ENCODE measurements around the gene RB1. TPM values are rescaled to one million over a fixed set of nuclear protein-coding genes. Genes with fewer than 3 reads are reported as not detected.

RB1 gene
- total RNA-seq, 1 experiment from 2014 or later, result 36.7 TPM

DNA sequence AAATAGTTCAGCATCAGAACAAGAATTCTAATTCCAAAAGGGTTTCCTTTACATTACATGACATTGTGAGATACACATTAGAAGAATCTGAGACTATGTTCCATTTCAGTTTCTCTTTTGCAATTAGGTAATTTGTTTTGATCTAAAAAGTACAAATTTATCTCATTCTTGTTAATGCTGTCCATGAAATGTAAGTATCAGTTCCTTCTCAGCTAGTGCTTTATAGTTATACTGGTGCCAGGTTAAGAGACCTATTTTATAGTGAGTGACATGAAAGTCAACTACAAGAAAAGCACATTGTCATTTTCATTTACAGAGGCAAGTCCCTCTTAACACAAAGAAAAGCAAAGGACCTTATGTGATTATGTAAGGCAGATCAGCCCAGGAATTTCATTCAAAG is 185.4 kb downstream of the RB1 start:
- no peaks in the 10 kb centered on the region for H4K20me1 ChIP-seq (ENCODE audit: insufficient read depth)
- DNase-seq (ENCODE audit: low read depth, low spot score), result no peak
- H3K4me3 ChIP-seq (replicated peaks in 1 of 2; ENCODE audit: low read depth in 1 of 2, low read length in 2 of 2), result no peak overlapping the region
- no peak overlapping the region for H2AFZ ChIP-seq (ENCODE audit: low read depth, low read length, poor library complexity, severe bottlenecking)
- no peaks in the 10 kb centered on the region for H3K36me3 ChIP-seq (ENCODE audit: control insufficient read depth in 1 of 2, insufficient read depth in 2 of 2, low read length in 2 of 2)
- no peaks in the 10 kb centered on the region for H3K9me2 ChIP-seq (ENCODE audit: insufficient read depth)
- POLR2A ChIA-PET, result no interaction called here
- RAD21 ChIA-PET (ENCODE audit: low non-redundant PET in 1 of 2, low total read pairs in 2 of 2, uncharacterized antibody in 2 of 2, unreplicated experiment in 2 of 2), result no interaction called here
- no peak overlapping the region for H3K4me2 ChIP-seq (ENCODE audit: low read length)
- TF ChIP-seq JUND (IDR thresholded peaks at IDR 0.05), result no peak
- TF ChIP-seq ELF1 (IDR thresholded peaks at IDR 0.05; ENCODE audit: borderline replicate concordance, low read depth), result no peak
- TF ChIP-seq SIN3A (IDR thresholded peaks at IDR 0.05; ENCODE audit: low read depth), result no peak
- H3K27me3 ChIP-seq (ENCODE audit: insufficient read depth, low read length), result no peaks in the 10 kb centered on the region
- intact Hi-C loops (cut with micrococcal nuclease), result no loop called here
- no peak overlapping the region for H3K9ac ChIP-seq (ENCODE audit: low read length)
- no peak for ATAC-seq
- CTCF ChIA-PET, result no interaction called here
- no peaks in the 10 kb centered on the region for H3K79me2 ChIP-seq (ENCODE audit: insufficient read depth, low read length)
- no peaks in the 10 kb centered on the region for H3K9me3 ChIP-seq (ENCODE audit: control insufficient read depth in 1 of 2, insufficient read depth in 1 of 2, low read depth in 1 of 2, low read length in 2 of 2)
- H3K4me1 ChIP-seq (ENCODE audit: control insufficient read depth in 1 of 2, insufficient read depth in 2 of 2, low read length in 2 of 2), result no peaks in the 10 kb centered on the region
- BruUV-seq (replicated peaks), result no TSS peak
- H3K27ac ChIP-seq (ENCODE audit: low read depth, low read length), result no peak overlapping the region

DNA sequence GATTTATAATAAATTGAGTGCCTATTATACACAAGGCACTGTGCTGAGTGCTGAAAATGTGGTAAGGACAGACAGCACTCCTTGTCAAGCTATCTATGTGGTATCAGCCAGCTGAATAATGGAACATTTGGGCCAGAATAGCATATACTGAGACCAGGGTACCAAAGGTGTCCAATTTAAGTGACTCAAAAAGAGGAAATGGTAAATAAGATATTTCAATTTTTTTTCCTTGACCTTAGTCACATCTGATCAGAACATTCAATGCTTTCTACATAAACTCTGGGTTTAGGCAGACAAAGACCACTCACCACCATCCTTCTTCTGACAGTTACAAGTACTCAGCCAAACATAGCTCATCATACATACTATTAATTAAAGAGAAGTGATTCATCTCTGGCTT is 186.1 kb downstream of the RB1 start:
- ATAC-seq, result no peak
- Histone ChIP-seq H2AFZ (ENCODE audit: low read depth, low read length, poor library complexity, severe bottlenecking) (no peak overlapping the region), H3K27ac (ENCODE audit: low read depth, low read length) (no peak overlapping the region), H3K79me2 (ENCODE audit: insufficient read depth, low read length) (no peaks in the 10 kb centered on the region), H3K4me1 (ENCODE audit: control insufficient read depth in 1 of 2, insufficient read depth in 2 of 2, low read length in 2 of 2) (no peaks in the 10 kb centered on the region), H3K4me3 (replicated peaks in 1 of 2; ENCODE audit: low read depth in 1 of 2, low read length in 2 of 2) (no peak overlapping the region), H3K9me3 (ENCODE audit: control insufficient read depth in 1 of 2, insufficient read depth in 1 of 2, low read depth in 1 of 2, low read length in 2 of 2) (no peaks in the 10 kb centered on the region), H3K4me2 (ENCODE audit: low read length) (no peak overlapping the region), H3K36me3 (ENCODE audit: control insufficient read depth in 1 of 2, insufficient read depth in 2 of 2, low read length in 2 of 2) (no peaks in the 10 kb centered on the region), H3K9ac (ENCODE audit: low read length) (no peak overlapping the region), H3K9me2 (ENCODE audit: insufficient read depth) (no peaks in the 10 kb centered on the region), H3K27me3 (ENCODE audit: insufficient read depth, low read length) (no peaks in the 10 kb centered on the region), H4K20me1 (ENCODE audit: insufficient read depth) (no peaks in the 10 kb centered on the region)
- POLR2A ChIA-PET, result no interaction called here
- RAD21 ChIA-PET (ENCODE audit: low non-redundant PET in 1 of 2, low total read pairs in 2 of 2, uncharacterized antibody in 2 of 2, unreplicated experiment in 2 of 2), result no interaction called here
- no TSS peak for BruUV-seq (replicated peaks)
- DNase-seq (ENCODE audit: low read depth, low spot score), result no peak
- intact Hi-C loops (cut with micrococcal nuclease), result no loop called here
- CTCF ChIA-PET, result no interaction called here
- TF ChIP-seq, protein P1, sequence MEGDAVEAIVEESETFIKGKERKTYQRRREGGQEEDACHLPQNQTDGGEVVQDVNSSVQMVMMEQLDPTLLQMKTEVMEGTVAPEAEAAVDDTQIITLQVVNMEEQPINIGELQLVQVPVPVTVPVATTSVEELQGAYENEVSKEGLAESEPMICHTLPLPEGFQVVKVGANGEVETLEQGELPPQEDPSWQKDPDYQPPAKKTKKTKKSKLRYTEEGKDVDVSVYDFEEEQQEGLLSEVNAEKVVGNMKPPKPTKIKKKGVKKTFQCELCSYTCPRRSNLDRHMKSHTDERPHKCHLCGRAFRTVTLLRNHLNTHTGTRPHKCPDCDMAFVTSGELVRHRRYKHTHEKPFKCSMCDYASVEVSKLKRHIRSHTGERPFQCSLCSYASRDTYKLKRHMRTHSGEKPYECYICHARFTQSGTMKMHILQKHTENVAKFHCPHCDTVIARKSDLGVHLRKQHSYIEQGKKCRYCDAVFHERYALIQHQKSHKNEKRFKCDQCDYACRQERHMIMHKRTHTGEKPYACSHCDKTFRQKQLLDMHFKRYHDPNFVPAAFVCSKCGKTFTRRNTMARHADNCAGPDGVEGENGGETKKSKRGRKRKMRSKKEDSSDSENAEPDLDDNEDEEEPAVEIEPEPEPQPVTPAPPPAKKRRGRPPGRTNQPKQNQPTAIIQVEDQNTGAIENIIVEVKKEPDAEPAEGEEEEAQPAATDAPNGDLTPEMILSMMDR (IDR thresholded peaks at IDR 0.05 in 2 of 3, conservative IDR thresholded peaks at IDR 0.05 in 1 of 3; ENCODE audit: borderline replicate concordance in 1 of 3, insufficient read depth in 1 of 3, low read depth in 2 of 3, low read length in 2 of 3), result no peak
- TF ChIP-seq, protein P2, sequence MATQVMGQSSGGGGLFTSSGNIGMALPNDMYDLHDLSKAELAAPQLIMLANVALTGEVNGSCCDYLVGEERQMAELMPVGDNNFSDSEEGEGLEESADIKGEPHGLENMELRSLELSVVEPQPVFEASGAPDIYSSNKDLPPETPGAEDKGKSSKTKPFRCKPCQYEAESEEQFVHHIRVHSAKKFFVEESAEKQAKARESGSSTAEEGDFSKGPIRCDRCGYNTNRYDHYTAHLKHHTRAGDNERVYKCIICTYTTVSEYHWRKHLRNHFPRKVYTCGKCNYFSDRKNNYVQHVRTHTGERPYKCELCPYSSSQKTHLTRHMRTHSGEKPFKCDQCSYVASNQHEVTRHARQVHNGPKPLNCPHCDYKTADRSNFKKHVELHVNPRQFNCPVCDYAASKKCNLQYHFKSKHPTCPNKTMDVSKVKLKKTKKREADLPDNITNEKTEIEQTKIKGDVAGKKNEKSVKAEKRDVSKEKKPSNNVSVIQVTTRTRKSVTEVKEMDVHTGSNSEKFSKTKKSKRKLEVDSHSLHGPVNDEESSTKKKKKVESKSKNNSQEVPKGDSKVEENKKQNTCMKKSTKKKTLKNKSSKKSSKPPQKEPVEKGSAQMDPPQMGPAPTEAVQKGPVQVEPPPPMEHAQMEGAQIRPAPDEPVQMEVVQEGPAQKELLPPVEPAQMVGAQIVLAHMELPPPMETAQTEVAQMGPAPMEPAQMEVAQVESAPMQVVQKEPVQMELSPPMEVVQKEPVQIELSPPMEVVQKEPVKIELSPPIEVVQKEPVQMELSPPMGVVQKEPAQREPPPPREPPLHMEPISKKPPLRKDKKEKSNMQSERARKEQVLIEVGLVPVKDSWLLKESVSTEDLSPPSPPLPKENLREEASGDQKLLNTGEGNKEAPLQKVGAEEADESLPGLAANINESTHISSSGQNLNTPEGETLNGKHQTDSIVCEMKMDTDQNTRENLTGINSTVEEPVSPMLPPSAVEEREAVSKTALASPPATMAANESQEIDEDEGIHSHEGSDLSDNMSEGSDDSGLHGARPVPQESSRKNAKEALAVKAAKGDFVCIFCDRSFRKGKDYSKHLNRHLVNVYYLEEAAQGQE (IDR thresholded peaks at IDR 0.05; ENCODE audit: low read depth), result no peak
- TF ChIP-seq CEBPB (IDR thresholded peaks at IDR 0.05; ENCODE audit: low read depth) (no peak), ZNF274 (IDR thresholded peaks at IDR 0.05; ENCODE audit: low read depth, low read length) (no peak), POLR2AphosphoS5 (IDR thresholded peaks at IDR 0.05; ENCODE audit: low read depth, low read length) (no peak), POLR2A (IDR thresholded peaks at IDR 0.05; ENCODE audit: borderline replicate concordance, extremely low read depth, insufficient read depth, insufficient read length) (no peak), EGR1 (IDR thresholded peaks at IDR 0.05; ENCODE audit: low read depth) (no peak), TCF7L2 (IDR thresholded peaks at IDR 0.05; ENCODE audit: borderline replicate concordance, extremely low read depth, insufficient read depth, insufficient read length) (no peak), JUND (IDR thresholded peaks at IDR 0.05) (no peak), ELF1 (IDR thresholded peaks at IDR 0.05; ENCODE audit: borderline replicate concordance, low read depth) (no peak), SIN3A (IDR thresholded peaks at IDR 0.05; ENCODE audit: low read depth) (no peak)
- TF ChIP-seq, protein P3, sequence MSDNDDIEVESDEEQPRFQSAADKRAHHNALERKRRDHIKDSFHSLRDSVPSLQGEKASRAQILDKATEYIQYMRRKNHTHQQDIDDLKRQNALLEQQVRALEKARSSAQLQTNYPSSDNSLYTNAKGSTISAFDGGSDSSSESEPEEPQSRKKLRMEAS (IDR thresholded peaks at IDR 0.05), result no peak
- TF ChIP-seq, protein P4, sequence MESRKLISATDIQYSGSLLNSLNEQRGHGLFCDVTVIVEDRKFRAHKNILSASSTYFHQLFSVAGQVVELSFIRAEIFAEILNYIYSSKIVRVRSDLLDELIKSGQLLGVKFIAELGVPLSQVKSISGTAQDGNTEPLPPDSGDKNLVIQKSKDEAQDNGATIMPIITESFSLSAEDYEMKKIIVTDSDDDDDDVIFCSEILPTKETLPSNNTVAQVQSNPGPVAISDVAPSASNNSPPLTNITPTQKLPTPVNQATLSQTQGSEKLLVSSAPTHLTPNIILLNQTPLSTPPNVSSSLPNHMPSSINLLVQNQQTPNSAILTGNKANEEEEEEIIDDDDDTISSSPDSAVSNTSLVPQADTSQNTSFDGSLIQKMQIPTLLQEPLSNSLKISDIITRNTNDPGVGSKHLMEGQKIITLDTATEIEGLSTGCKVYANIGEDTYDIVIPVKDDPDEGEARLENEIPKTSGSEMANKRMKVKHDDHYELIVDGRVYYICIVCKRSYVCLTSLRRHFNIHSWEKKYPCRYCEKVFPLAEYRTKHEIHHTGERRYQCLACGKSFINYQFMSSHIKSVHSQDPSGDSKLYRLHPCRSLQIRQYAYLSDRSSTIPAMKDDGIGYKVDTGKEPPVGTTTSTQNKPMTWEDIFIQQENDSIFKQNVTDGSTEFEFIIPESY (IDR thresholded peaks at IDR 0.05; ENCODE audit: extremely low read depth, insufficient replicate concordance, low read length), result no peak
